Nephron (organoid): Measurements from ENCODE around the gene DNAJC13.

Experiments
- H3K27ac Mint-ChIP-seq, 3 experiments: 2 replicates each; pipeline ENCODE4 v1.8.0; 2020; ENCODE audit warnings: mixed read lengths in 3 of 3, mild to moderate bottlenecking in 2 of 3, moderate library complexity in 1 of 3
- H3K27me3 Mint-ChIP-seq: 2 replicates; pipeline ENCODE4 v1.8.0; 2021; ENCODE audit warnings: low read depth, mild to moderate bottlenecking, moderate library complexity, mixed read lengths
- H3K36me3 Mint-ChIP-seq: 2 replicates; pipeline ENCODE4 v1.8.0; 2020; ENCODE audit warnings: low read depth, mixed read lengths
- H3K4me1 Mint-ChIP-seq: 2 replicates; pipeline ENCODE4 v1.8.0; 2020; ENCODE audit warnings: mixed read lengths
- H3K4me3 Mint-ChIP-seq, 3 experiments: 2 replicates each; pipeline ENCODE4 v1.8.0; 2020; ENCODE audit warnings: mild to moderate bottlenecking in 3 of 3, mixed read lengths in 3 of 3, moderate library complexity in 2 of 3
- H3K9me3 Mint-ChIP-seq: 2 replicates; pipeline ENCODE4 v1.8.0; 2020; ENCODE audit warnings: mixed read lengths
- TF ChIP-seq, protein P1 (sequence below), 3 experiments: fragments of 200-600 bp; sonication (generic); IDR thresholded peaks; one replicate each; pipeline ENCODE4 v1.5.0; 2021; ENCODE audit warnings: antibody characterized with exemption in 3 of 3; ENCODE audit not compliant: unreplicated experiment in 3 of 3

Gene DNAJC13

DNA sequence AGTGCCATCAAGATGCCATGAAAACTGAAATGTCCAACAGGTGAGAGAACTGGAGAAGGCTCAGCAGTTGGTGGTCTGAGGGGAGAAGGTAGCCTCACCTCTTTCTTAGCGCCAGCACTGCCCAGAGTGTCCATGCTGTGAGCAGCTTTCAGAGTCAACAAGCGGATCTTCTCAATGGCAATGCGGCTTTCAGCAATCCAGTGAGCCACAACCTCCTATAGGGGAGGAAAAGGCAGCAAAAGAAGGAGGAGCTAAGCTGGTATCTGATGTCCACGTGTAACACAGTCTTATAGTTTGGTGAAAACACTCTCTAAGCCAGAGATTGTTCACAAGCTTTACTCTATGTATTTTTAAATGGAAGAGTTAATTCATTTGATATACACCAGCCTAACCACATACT, 143.7 kb downstream of the DNAJC13 start:
- Mint-ChIP-seq H3K27ac (no peak overlapping the region), H3K4me1 (peaks cover 20% of the 10 kb centered on the region), H3K27me3 (no peaks in the 10 kb centered on the region), H3K36me3 (peaks cover 31% of the 10 kb centered on the region), H3K4me3 (no peak overlapping the region), H3K9me3 (peaks cover 3% of the 10 kb centered on the region)
- TF ChIP-seq, protein P1, sequence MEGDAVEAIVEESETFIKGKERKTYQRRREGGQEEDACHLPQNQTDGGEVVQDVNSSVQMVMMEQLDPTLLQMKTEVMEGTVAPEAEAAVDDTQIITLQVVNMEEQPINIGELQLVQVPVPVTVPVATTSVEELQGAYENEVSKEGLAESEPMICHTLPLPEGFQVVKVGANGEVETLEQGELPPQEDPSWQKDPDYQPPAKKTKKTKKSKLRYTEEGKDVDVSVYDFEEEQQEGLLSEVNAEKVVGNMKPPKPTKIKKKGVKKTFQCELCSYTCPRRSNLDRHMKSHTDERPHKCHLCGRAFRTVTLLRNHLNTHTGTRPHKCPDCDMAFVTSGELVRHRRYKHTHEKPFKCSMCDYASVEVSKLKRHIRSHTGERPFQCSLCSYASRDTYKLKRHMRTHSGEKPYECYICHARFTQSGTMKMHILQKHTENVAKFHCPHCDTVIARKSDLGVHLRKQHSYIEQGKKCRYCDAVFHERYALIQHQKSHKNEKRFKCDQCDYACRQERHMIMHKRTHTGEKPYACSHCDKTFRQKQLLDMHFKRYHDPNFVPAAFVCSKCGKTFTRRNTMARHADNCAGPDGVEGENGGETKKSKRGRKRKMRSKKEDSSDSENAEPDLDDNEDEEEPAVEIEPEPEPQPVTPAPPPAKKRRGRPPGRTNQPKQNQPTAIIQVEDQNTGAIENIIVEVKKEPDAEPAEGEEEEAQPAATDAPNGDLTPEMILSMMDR (IDR thresholded peaks at IDR 0.05; ENCODE audit: unreplicated experiment in 3 of 3): no peak

DNA sequence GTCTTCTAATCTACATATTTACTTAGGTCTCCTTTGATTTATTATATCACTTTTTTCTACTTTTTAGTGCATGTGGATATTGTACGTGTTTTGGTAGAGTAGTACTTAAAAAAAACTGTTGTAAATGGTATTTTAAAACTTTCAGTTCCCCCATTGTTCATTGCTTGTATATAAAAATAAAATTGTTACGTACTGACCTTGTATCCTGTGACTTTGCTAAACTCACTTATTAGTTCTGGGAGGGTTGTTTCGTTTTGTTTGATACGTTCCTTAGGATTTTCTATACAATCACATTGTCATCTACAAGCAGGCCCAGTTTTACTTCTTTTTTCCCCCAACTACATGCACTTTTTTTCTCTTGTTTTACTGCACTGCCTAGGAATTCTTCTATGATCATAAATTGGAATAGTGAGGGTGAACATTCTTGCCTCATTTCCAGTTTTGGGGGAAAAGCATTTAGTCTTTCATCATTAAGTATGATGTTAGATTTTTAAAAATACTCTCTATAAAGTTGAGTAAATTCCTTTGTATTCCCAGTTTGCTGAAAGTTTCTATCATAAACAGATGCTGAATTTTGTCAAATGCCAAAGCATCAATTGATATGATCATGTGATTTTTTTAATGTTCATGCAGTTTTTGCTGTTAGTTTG, 146.2 kb downstream of the DNAJC13 start:
- H3K36me3 Mint-ChIP-seq: peaks cover 24% of the 10 kb centered on the region
- peaks cover 3% of the 10 kb centered on the region for H3K9me3 Mint-ChIP-seq
- peaks cover 20% of the 10 kb centered on the region for H3K4me1 Mint-ChIP-seq
- peak overlapping the region in 2 of 3 experiments; percentile 10 to 22 for H3K27ac Mint-ChIP-seq
- no peaks in the 10 kb centered on the region for H3K27me3 Mint-ChIP-seq
- TF ChIP-seq, protein P1 (IDR thresholded peaks at IDR 0.05; ENCODE audit: unreplicated experiment in 3 of 3): no peak
- H3K4me3 Mint-ChIP-seq: no peak overlapping the region

DNA sequence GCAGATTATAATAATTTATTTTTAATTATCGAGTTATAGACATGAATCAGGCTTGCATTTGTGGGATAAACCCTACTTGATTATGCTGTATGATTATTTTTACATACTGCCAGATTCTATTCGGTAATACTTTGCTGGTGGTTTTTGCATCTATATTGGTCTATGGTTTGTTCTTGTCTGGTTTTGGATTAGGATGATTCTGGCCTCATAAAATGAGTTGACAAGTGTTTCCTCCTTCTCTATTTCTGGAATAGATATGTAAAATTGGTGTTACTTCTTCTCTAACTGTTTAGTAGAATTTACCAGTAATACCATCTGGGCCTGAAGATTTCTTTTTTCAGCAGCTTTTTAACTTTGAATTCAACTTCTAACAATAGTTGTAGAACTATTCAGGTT, 146.8 kb downstream of the DNAJC13 start:
- Mint-ChIP-seq H3K36me3 (peaks cover 20% of the 10 kb centered on the region), H3K9me3 (peaks cover 3% of the 10 kb centered on the region), H3K27me3 (no peaks in the 10 kb centered on the region), H3K4me1 (peaks cover 20% of the 10 kb centered on the region), H3K27ac (no peak overlapping the region), H3K4me3 (no peak overlapping the region)
- TF ChIP-seq, protein P1 (IDR thresholded peaks at IDR 0.05; ENCODE audit: unreplicated experiment in 3 of 3): no peak

DNA sequence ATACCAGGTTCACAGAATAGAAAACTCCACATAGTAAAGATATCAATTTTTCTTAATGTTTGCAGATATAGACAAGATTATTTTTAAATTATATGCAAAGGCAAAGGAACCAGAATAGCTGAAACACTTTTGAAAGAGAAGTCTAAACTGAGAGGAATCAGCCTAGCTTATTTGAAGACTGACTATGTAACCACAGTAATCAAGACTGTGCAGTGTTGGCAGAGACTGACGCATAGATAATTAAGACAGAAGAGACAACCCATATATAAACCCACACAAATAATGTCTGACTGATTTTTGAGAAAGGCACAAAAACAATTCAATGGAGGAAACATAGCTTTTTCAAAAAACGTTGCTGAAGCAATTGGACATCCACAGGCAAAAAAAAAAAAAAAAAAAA, 151.1 kb downstream of the DNAJC13 start:
- no peaks in the 10 kb centered on the region for H3K27me3 Mint-ChIP-seq
- H3K4me3 Mint-ChIP-seq: no peak overlapping the region
- H3K4me1 Mint-ChIP-seq: peaks cover 13% of the 10 kb centered on the region
- H3K9me3 Mint-ChIP-seq: peaks cover 7% of the 10 kb centered on the region
- peaks cover 38% of the 10 kb centered on the region for H3K36me3 Mint-ChIP-seq
- no peak overlapping the region for H3K27ac Mint-ChIP-seq
- TF ChIP-seq, protein P1 (IDR thresholded peaks at IDR 0.05; ENCODE audit: unreplicated experiment in 3 of 3): no peak

DNA sequence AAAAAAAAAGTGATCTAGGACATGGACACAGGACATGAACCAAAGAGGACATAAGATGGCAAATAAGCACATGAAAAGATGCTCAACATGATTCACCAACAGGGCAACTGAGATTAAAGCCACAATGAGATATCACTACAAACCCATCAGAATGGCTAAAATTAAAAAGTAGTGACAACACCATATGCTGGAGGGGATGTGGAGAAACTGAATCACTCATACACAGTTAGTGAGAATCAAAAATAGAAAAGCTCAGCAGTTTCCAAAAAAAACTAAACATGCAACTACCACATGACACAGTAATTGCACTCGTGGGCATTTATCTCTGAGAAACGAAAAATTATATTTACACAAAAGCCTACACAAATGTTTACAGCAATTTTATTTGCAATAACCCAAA, 151.9 kb downstream of the DNAJC13 start:
- Mint-ChIP-seq H3K27ac (no peak overlapping the region), H3K9me3 (peaks cover 7% of the 10 kb centered on the region), H3K27me3 (no peaks in the 10 kb centered on the region), H3K36me3 (peaks cover 40% of the 10 kb centered on the region), H3K4me3 (no peak overlapping the region), H3K4me1 (peaks cover 9% of the 10 kb centered on the region)
- TF ChIP-seq, protein P1 (IDR thresholded peaks at IDR 0.05; ENCODE audit: unreplicated experiment in 3 of 3): no peak

DNA sequence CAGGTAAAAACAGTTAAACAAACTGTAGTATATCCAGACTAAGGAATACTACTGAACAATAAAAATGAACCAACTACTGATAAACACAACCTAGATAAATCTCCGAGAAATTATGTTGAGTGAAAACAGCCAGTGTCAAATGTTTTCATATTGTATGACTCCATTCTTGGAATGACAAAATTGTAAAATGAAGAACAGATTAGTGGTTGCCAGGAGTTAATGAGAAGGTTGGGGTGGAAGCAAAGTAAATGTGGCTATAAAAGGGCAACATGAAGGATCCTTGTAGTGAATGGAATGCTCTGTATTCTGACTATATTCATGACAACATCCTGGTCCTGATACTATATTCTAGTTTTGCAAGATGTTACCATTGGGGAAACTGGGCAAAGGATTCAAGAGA, 152.3 kb downstream of the DNAJC13 start:
- Mint-ChIP-seq H3K4me3 (no peak overlapping the region), H3K9me3 (peaks cover 7% of the 10 kb centered on the region), H3K36me3 (peaks cover 37% of the 10 kb centered on the region), H3K4me1 (peaks cover 9% of the 10 kb centered on the region), H3K27me3 (no peaks in the 10 kb centered on the region), H3K27ac (no peak overlapping the region)
- TF ChIP-seq, protein P1 (IDR thresholded peaks at IDR 0.05; ENCODE audit: unreplicated experiment in 3 of 3): no peak
